ENCODE measurements around the gene CCDC88B.

Gene CCDC88B

GRCh38 chr11:64318766-64319761, 20.9 kb upstream of the CCDC88B start:
- peak overlapping the region; percentile 87 for H3K9ac ChIP-seq (ENCODE audit: low read depth, low read length)

GRCh38 chr11:64320556-64320955, 19.4 kb upstream of the CCDC88B start:
- Histone ChIP-seq H3K4me3 (ENCODE audit: low read depth in 1 of 2, low read length in 2 of 2) (no peak overlapping the region), H3K36me3 (ENCODE audit: insufficient read depth, low read length) (peaks cover 27% of the 10 kb centered on the region), H3K4me1 (ENCODE audit: insufficient read depth, low read length) (peaks cover 40% of the 10 kb centered on the region), H4K20me1 (ENCODE audit: insufficient read depth, low read length) (peaks cover 15% of the 10 kb centered on the region), H3K27me3 (ENCODE audit: insufficient read depth, low read length, poor library complexity) (no peaks in the 10 kb centered on the region), H3K4me2 (ENCODE audit: insufficient read depth, low read length) (no peak overlapping the region; the same call in 1 of the 2 replicates), H3K79me2 (ENCODE audit: insufficient read depth, low read length) (peaks cover 33% of the 10 kb centered on the region), H2AFZ (ENCODE audit: low read depth, low read length) (no peak overlapping the region), H3K9ac (ENCODE audit: low read depth, low read length) (no peak overlapping the region), H3K27ac (ENCODE audit: low read length) (no peak overlapping the region), H3K9me3 (ENCODE audit: insufficient read depth, low read length, severe bottlenecking) (no peaks in the 10 kb centered on the region)
- TF ChIP-seq CTCF (IDR thresholded peaks at IDR 0.05; ENCODE audit: borderline replicate concordance, extremely low read depth, low read length, poor library complexity, severe bottlenecking) (no peak), EZH2 (IDR thresholded peaks at IDR 0.05; ENCODE audit: borderline replicate concordance, low read depth, low read length, severe bottlenecking) (no peak)
- no peak for DNase-seq
- ATAC-seq (ENCODE audit: insufficient read depth, low read depth), result no peak

More at GRCh38 chr11:64318766-64319761, 20.9 kb upstream of the CCDC88B start:
- H3K4me1 ChIP-seq (ENCODE audit: insufficient read depth, low read length), result peaks cover 47% of the 10 kb centered on the region
- peak overlapping the region; percentile 91 for H3K27ac ChIP-seq (ENCODE audit: low read length)
- peaks cover 40% of the 10 kb centered on the region for H3K79me2 ChIP-seq (ENCODE audit: insufficient read depth, low read length)
- H3K4me2 ChIP-seq (ENCODE audit: insufficient read depth, low read length), result peak overlapping the region; percentile 66
- DNase-seq (no peak), ATAC-seq (ENCODE audit: insufficient read depth, low read depth) (no peak)
- H3K27me3 ChIP-seq (ENCODE audit: insufficient read depth, low read length, poor library complexity), result no peaks in the 10 kb centered on the region
- peak overlapping the region; percentile 52 to 71; a peak in 3 of 4 replicates for H3K4me3 ChIP-seq (ENCODE audit: low read depth in 1 of 2, low read length in 2 of 2)
- H3K36me3 ChIP-seq (ENCODE audit: insufficient read depth, low read length), result peaks cover 42% of the 10 kb centered on the region
- peak overlapping the region; percentile 91; the same call in 1 of the 2 replicates for H2AFZ ChIP-seq (ENCODE audit: low read depth, low read length)
- H3K9me3 ChIP-seq (ENCODE audit: insufficient read depth, low read length, severe bottlenecking), result no peaks in the 10 kb centered on the region
- TF ChIP-seq EZH2 (IDR thresholded peaks at IDR 0.05; ENCODE audit: borderline replicate concordance, low read depth, low read length, severe bottlenecking) (no peak), CTCF (IDR thresholded peaks at IDR 0.05; ENCODE audit: borderline replicate concordance, extremely low read depth, low read length, poor library complexity, severe bottlenecking) (no peak)
- peaks cover 15% of the 10 kb centered on the region for H4K20me1 ChIP-seq (ENCODE audit: insufficient read depth, low read length)

- Histone ChIP-seq H3K4me1 (ENCODE audit: insufficient read depth, low read length) (peaks cover 35% of the 10 kb centered on the region), H3K27ac (ENCODE audit: low read length) (no peak overlapping the region), H2AFZ (ENCODE audit: low read depth, low read length) (no peak overlapping the region), H3K36me3 (ENCODE audit: insufficient read depth, low read length) (peaks cover 22% of the 10 kb centered on the region), H3K4me3 (ENCODE audit: low read depth in 1 of 2, low read length in 2 of 2) (no peak overlapping the region), H3K9me3 (ENCODE audit: insufficient read depth, low read length, severe bottlenecking) (no peaks in the 10 kb centered on the region), H3K9ac (ENCODE audit: low read depth, low read length) (no peak overlapping the region), H3K27me3 (ENCODE audit: insufficient read depth, low read length, poor library complexity) (no peaks in the 10 kb centered on the region), H3K79me2 (ENCODE audit: insufficient read depth, low read length) (peaks cover 29% of the 10 kb centered on the region), H3K4me2 (ENCODE audit: insufficient read depth, low read length) (no peak overlapping the region), H4K20me1 (ENCODE audit: insufficient read depth, low read length) (peaks cover 14% of the 10 kb centered on the region)
- ATAC-seq (ENCODE audit: insufficient read depth, low read depth), result no peak
- TF ChIP-seq CTCF (IDR thresholded peaks at IDR 0.05; ENCODE audit: borderline replicate concordance, extremely low read depth, low read length, poor library complexity, severe bottlenecking) (no peak), EZH2 (IDR thresholded peaks at IDR 0.05; ENCODE audit: borderline replicate concordance, low read depth, low read length, severe bottlenecking) (no peak)
- DNase-seq, result no peak
Measured at GRCh38 chr11:64321026-64321425, 19.0 kb upstream of the CCDC88B start.

Measured in DND-41 (cell line).